ENCODE results near the gene APOB.

Gene APOB

DNA sequence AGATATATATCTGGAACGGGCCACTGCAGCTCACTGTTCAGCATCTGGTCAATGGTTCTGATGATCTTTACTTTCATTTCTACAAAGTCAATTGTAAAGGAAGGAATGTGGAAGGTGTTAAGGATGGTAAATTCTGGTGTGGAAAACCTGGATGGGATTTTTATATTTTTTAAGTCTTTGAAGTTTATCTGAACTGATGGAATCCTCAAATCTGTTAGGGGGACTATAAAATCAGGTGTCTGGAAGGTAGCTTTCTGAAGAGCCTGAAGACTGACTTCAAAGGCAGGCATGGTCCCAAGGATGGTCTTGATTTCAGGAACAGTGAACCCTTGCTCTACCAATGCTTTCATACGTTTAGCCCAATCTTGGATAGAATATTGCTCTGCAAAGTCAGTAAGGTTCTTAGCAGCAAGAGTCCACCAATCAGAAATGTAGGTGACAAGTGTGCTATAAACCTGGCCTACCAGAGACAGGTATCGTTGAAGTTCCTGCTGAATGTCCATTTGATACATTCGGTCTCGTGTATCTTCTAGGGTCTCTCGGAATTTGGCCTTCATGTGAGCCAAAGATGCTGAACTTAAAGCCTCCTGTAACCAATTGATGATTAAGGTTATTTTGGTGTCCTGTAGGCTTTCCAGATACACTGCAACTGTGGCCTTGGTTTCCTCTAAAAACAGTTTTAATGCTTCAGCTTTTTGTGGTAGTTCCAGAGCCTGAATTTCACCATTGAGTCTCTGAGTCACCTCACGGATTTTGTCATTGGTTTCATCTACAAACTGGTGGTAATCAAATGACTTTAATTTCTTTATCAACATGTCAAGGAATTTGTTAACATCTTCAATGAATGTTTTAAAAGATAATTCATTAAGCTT lies 34.8 kb downstream of the APOB start:
- H3K27ac ChIP-seq (replicated peaks): no peak overlapping the region
- H3K27me3 ChIP-seq (ENCODE audit: insufficient read depth, poor library complexity, severe bottlenecking): peaks cover 1% of the 10 kb centered on the region
- H3K4me3 ChIP-seq (replicated peaks; ENCODE audit: insufficient read depth, low read length): no peak overlapping the region
- no peak for DNase-seq (ENCODE audit: low read depth in 1 of 2, low spot score in 1 of 2)
- TF ChIP-seq, protein P1, sequence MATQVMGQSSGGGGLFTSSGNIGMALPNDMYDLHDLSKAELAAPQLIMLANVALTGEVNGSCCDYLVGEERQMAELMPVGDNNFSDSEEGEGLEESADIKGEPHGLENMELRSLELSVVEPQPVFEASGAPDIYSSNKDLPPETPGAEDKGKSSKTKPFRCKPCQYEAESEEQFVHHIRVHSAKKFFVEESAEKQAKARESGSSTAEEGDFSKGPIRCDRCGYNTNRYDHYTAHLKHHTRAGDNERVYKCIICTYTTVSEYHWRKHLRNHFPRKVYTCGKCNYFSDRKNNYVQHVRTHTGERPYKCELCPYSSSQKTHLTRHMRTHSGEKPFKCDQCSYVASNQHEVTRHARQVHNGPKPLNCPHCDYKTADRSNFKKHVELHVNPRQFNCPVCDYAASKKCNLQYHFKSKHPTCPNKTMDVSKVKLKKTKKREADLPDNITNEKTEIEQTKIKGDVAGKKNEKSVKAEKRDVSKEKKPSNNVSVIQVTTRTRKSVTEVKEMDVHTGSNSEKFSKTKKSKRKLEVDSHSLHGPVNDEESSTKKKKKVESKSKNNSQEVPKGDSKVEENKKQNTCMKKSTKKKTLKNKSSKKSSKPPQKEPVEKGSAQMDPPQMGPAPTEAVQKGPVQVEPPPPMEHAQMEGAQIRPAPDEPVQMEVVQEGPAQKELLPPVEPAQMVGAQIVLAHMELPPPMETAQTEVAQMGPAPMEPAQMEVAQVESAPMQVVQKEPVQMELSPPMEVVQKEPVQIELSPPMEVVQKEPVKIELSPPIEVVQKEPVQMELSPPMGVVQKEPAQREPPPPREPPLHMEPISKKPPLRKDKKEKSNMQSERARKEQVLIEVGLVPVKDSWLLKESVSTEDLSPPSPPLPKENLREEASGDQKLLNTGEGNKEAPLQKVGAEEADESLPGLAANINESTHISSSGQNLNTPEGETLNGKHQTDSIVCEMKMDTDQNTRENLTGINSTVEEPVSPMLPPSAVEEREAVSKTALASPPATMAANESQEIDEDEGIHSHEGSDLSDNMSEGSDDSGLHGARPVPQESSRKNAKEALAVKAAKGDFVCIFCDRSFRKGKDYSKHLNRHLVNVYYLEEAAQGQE (IDR thresholded peaks at IDR 0.05; ENCODE audit: insufficient replicate concordance, low read depth): no peak
- TF ChIP-seq POLR2AphosphoS5 (IDR thresholded peaks at IDR 0.05; ENCODE audit: low read depth): no peak
- TF ChIP-seq, protein P2, sequence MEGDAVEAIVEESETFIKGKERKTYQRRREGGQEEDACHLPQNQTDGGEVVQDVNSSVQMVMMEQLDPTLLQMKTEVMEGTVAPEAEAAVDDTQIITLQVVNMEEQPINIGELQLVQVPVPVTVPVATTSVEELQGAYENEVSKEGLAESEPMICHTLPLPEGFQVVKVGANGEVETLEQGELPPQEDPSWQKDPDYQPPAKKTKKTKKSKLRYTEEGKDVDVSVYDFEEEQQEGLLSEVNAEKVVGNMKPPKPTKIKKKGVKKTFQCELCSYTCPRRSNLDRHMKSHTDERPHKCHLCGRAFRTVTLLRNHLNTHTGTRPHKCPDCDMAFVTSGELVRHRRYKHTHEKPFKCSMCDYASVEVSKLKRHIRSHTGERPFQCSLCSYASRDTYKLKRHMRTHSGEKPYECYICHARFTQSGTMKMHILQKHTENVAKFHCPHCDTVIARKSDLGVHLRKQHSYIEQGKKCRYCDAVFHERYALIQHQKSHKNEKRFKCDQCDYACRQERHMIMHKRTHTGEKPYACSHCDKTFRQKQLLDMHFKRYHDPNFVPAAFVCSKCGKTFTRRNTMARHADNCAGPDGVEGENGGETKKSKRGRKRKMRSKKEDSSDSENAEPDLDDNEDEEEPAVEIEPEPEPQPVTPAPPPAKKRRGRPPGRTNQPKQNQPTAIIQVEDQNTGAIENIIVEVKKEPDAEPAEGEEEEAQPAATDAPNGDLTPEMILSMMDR (IDR thresholded peaks at IDR 0.05; ENCODE audit: insufficient read depth, low read length): no peak
- no peak for TF ChIP-seq GABPA (IDR thresholded peaks at IDR 0.05; ENCODE audit: low read depth)
- TF ChIP-seq SPI1 (IDR thresholded peaks at IDR 0.05; ENCODE audit: borderline replicate concordance, low read depth): no peak

DNA sequence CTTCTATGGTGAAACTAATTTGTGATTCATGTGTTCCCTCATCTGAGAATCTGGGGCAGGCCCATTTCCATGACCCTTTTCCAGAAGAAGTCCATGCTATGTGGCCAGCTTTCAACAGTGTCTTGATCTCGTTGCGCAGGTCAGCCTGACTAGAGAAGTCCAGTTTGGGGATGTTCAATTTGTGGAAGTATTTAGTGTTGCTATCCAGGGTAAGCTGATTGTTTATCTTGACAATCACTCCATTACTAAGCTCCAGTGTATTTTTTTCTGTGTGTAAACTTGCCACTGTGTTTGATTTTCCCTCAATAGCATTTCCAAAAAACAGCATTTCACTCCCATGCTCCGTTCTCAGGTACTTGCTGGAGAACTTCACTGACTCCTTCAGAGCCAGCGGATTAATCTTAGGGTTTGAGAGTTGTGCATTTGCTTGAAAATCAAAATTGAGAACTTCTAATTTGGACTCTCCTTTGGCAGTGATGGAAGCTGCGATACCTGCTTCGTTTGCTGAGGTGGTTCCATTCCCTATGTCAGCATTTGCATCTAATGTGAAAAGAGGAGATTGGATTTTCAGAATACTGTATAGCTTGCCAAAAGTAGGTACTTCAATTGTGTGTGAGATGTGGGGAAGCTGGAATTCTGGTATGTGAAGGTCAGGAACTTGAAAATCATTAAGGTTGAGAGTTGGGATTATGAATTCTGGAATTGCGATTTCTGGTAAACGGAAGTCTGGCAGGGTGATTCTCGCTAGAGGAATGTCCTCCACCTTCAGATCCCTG lies 35.7 kb downstream of the APOB start:
- TF ChIP-seq SPI1 (IDR thresholded peaks at IDR 0.05; ENCODE audit: borderline replicate concordance, low read depth) (no peak), POLR2AphosphoS5 (IDR thresholded peaks at IDR 0.05; ENCODE audit: low read depth) (no peak), GABPA (IDR thresholded peaks at IDR 0.05; ENCODE audit: low read depth) (no peak)
- TF ChIP-seq, protein P1 (IDR thresholded peaks at IDR 0.05; ENCODE audit: insufficient replicate concordance, low read depth): no peak
- TF ChIP-seq, protein P2 (IDR thresholded peaks at IDR 0.05; ENCODE audit: insufficient read depth, low read length): no peak
- Histone ChIP-seq H3K4me3 (replicated peaks; ENCODE audit: insufficient read depth, low read length) (no peak overlapping the region), H3K27me3 (ENCODE audit: insufficient read depth, poor library complexity, severe bottlenecking) (no peaks in the 10 kb centered on the region), H3K27ac (replicated peaks) (no peak overlapping the region)
- DNase-seq (ENCODE audit: low read depth in 1 of 2, low spot score in 1 of 2): no peak

DNA sequence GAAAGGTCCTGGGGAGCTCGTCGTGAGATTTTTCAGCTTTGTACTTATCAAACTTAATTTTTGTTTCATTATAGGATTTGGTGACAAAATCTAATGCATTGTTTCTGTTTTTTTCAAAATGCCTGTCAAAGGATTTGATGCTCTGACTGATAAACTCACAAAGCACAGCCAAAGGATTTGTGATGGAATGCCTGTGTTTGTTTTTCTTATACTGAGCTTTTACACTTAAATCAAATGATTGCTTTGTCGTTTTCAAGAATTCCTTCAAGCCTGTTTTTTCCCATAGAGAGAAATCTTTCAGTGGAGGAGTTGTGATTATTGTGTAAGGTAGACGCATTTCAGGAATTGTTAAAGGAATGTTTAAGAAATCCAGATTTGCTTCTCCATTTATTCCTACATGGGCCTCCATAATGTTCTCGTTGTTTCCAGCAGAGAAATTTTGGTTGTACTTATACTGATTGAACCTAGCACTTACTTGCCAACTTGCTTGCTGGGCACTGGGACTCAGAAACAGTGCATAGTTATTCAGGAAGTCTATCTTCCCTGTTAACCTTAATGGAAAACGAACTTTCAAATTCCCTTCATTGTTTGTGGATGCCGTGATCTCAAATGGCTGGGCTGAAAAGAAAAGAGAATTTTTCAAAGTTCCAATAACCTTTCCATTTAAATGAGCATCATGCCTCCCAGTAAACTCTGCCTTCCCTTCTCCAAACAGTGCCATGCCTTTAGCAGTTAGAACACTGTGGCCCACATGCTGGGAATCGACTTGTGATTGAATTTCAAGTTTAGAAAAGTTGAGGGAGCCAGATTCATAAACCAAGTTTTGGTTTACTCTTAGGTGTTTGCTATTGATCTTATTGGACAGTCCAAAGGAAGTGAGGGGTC lies 36.5 kb downstream of the APOB start:
- TF ChIP-seq POLR2AphosphoS5 (IDR thresholded peaks at IDR 0.05; ENCODE audit: low read depth): no peak
- Histone ChIP-seq H3K27me3 (ENCODE audit: insufficient read depth, poor library complexity, severe bottlenecking) (no peaks in the 10 kb centered on the region), H3K4me3 (replicated peaks; ENCODE audit: insufficient read depth, low read length) (no peak overlapping the region), H3K27ac (replicated peaks) (no peak overlapping the region)
- no peak for DNase-seq (ENCODE audit: low read depth in 1 of 2, low spot score in 1 of 2)

Measured in HL-60 (cell line).